GM12878 (cell line): ENCODE measurements around the gene MAFB. TPM values are rescaled to one million over a fixed set of nuclear protein-coding genes. Genes with fewer than 3 reads are reported as not detected.

ENCODE experiments used
- ATAC-seq: fragments of 200-7000 bp; cut with Tn5 transposase; 3 replicates; pipeline ENCODE4 v1.9.1; 2020; ENCODE audit warnings: mild to moderate bottlenecking, moderate library complexity
- BruUV-seq: library from RNA; stranded (reverse); fragments of 400-500 nt; replicated peaks from 2 replicates; lab custom pipeline; 2021; lab: Mats Ljungman, UMichigan
- CTCF ChIA-PET: fragments of 300-600 bp; sonication (Branson Sonifier 250); formaldehyde crosslinking; extraction: SDS; loops from one replicate; lab custom pipeline; 2021; ENCODE audit warnings: inconsistent platforms; lab: Yijun Ruan, JAX
- POLR2A ChIA-PET: fragments of 350-600 bp; formaldehyde crosslinking; extraction: SDS; loops from one replicate; lab custom pipeline; 2021; ENCODE audit warnings: inconsistent platforms; lab: Charles Lee
- RAD21 ChIA-PET: fragments of 300-600 bp; sonication (Branson Sonifier 250); formaldehyde crosslinking; loops from one replicate; lab custom pipeline; 2023; ENCODE audit warnings: antibody characterized with exemption; ENCODE audit not compliant: unreplicated experiment; lab: Charles Lee
- SMC1A ChIA-PET: fragments of 300-600 bp; sonication (Branson Sonifier 250); formaldehyde crosslinking; loops from one replicate; lab custom pipeline; 2023; ENCODE audit not compliant: unreplicated experiment, uncharacterized antibody; lab: Charles Lee
- DNase-seq: peaks from one replicate; pipeline ENCODE4 v3.0.0-alpha.2; 2011; ENCODE audit warnings: low read depth, low spot score
- FAIRE-seq: peaks from 3 replicates; lab custom pipeline; 2011; peaks lifted over from hg19 to GRCh38; lab: Jason Lieb, UNC
- H2AFZ ChIP-seq: 2 replicates; pipeline ENCODE4 v1.6.0; 2011; ENCODE audit warnings: low read depth, low read length, control low read depth; ENCODE audit not compliant: control insufficient read depth
- H3K27ac ChIP-seq: 2 replicates; pipeline ENCODE4 v1.5.1; 2011; ENCODE audit warnings: control low read depth; ENCODE audit not compliant: control insufficient read depth, insufficient read depth
- H3K27me3 ChIP-seq, 2 experiments: replicated peaks in 1 of 2; 2 replicates each; pipeline versions ENCODE4 v1.6.0 to v1.6.1; 2011; ENCODE audit warnings: low read length in 1 of 2; ENCODE audit not compliant: control insufficient read depth in 2 of 2, insufficient read depth in 2 of 2
- H3K36me3 ChIP-seq, 2 experiments: 2 replicates each; pipeline ENCODE4 v1.5.1; 2011; ENCODE audit warnings: low read length in 1 of 2; ENCODE audit not compliant: control insufficient read depth in 2 of 2, insufficient read depth in 2 of 2
- H3K4me1 ChIP-seq: 2 replicates; pipeline ENCODE4 v1.6.1; 2011; ENCODE audit warnings: mild to moderate bottlenecking, low read length, moderate library complexity, mixed read lengths; ENCODE audit not compliant: control insufficient read depth, insufficient read depth
- H3K4me2 ChIP-seq: 2 replicates; pipeline ENCODE4 v1.6.0; 2011; ENCODE audit warnings: control low read depth; ENCODE audit not compliant: control insufficient read depth, insufficient read depth
- H3K4me3 ChIP-seq: fragments of 200-600 bp; sonication (generic); 2 replicates; pipeline ENCODE4 v1.5.1; 2016
- H3K79me2 ChIP-seq: 2 replicates; pipeline ENCODE4 v1.6.0; 2011; ENCODE audit warnings: low read length; ENCODE audit not compliant: control insufficient read depth, insufficient read depth
- H3K9ac ChIP-seq: 2 replicates; pipeline ENCODE4 v1.8.0; 2011; ENCODE audit warnings: low read length, control low read depth, mixed read lengths; ENCODE audit not compliant: control insufficient read depth, insufficient read depth
- H3K9me3 ChIP-seq: replicated peaks from 3 replicates; pipeline ENCODE4 v1.5.1; 2011; ENCODE audit warnings: mild to moderate bottlenecking, low read length; ENCODE audit not compliant: control insufficient read depth, insufficient read depth
- H4K20me1 ChIP-seq: 2 replicates; pipeline ENCODE4 v1.6.0; 2011; ENCODE audit not compliant: control insufficient read depth, insufficient read depth
- EP300 ChIP-seq, 2 experiments: fragments of 150-350 bp in 1 of 2; IDR thresholded peaks; 2 replicates each; pipeline ENCODE4 v1.6.1; 2011 to 2012; ENCODE audit warnings: low read depth in 2 of 2, low read length in 2 of 2, borderline replicate concordance in 1 of 2, improper control_type of control experiment in 1 of 2, inconsistent platforms in 1 of 2; ENCODE audit not compliant: control insufficient read depth in 1 of 2
- JUND ChIP-seq: IDR thresholded peaks from 2 replicates; pipeline ENCODE4 v1.6.1; 2012; ENCODE audit warnings: low read depth, mild to moderate bottlenecking, low read length, improper control_type of control experiment, moderate library complexity
- NRF1 ChIP-seq: conservative IDR thresholded peaks from 2 replicates; pipeline ENCODE4 v1.6.1; 2011; ENCODE audit warnings: mild to moderate bottlenecking, low read depth, low read length, improper control_type of control experiment
- RUNX3 ChIP-seq: IDR thresholded peaks from 2 replicates; pipeline ENCODE4 v1.6.1; 2012; ENCODE audit warnings: low read length, inconsistent platforms
- WGBS: methylation state at CpG from one replicate; pipeline ENCODE4 v1.1.6; 2016; ENCODE audit warnings: low lambda C conversion rate; ENCODE audit not compliant: insufficient replicate concordance, insufficient coverage; ENCODE audit errors: missing lambda C conversion rate; 5-methylcytosine and 5-hydroxymethylcytosine counted together
- in situ Hi-C: fragments of 300-500 bp; cut with MboI; formaldehyde crosslinking; loops from 9 replicates; pipeline ENCODE4 v1.14.3; 2018; ENCODE audit warnings: mixed read lengths
- intact Hi-C: fragments of 100-400 bp; cut with micrococcal nuclease; formaldehyde crosslinking; loops from one replicate; pipeline ENCODE4 v1.14.2; 2022; ENCODE audit not compliant: unreplicated experiment
- polyA plus RNA-seq, 11 experiments: library from polyadenylated mRNA; depleted of rRNA in 4 of 11; unstranded in 6 of 11; stranded (reverse) in 5 of 11; fragments of >200 nt; fragmentation: Nextera tagmentation in 4 of 11; fragmentation: Illumina TruSeq in 1 of 11; extraction: Ambion mirVana in 4 of 11; extraction: Trizol in 1 of 11; gene quantifications; 1 replicate in 1 of 11; 2 replicates in 10 of 11; pipeline versions ENCODE4 v1.2.1 to v1.2.3, GENCODE V29; 2011 to 2016; ENCODE audit warnings: inconsistent platforms in 2 of 11, missing spikeins in 2 of 11, low read depth in 1 of 11
- total RNA-seq, 4 experiments: library from RNA; depleted of rRNA in 3 of 4; stranded (reverse); fragments of >200 nt in 3 of 4; fragmentation: Illumina TruSeq in 1 of 4; extraction: Trizol in 1 of 4; gene quantifications; 2 replicates each; pipeline versions ENCODE4 v1.2.1 to v1.2.3, GENCODE V29; 2013 to 2021
- TF ChIP-seq, protein P1 (sequence below): fragments of 450-650 bp; IDR thresholded peaks from 2 replicates; pipeline ENCODE4 v1.6.1; 2017; ENCODE audit warnings: mild to moderate bottlenecking, moderate library complexity
- TF ChIP-seq, protein P2 (sequence below): fragments of 150-350 bp; IDR thresholded peaks from 2 replicates; pipeline ENCODE4 v1.6.1; 2016; ENCODE audit warnings: low read depth, low read length

MAFB gene
- total and polyA plus RNA-seq, 10 of the 15 experiments (the other 5 are each of a cell fraction or from before 2014, with no cell fraction given): 0.01 to 0.08 (median 0.01) TPM; not detected in 7

DNA sequence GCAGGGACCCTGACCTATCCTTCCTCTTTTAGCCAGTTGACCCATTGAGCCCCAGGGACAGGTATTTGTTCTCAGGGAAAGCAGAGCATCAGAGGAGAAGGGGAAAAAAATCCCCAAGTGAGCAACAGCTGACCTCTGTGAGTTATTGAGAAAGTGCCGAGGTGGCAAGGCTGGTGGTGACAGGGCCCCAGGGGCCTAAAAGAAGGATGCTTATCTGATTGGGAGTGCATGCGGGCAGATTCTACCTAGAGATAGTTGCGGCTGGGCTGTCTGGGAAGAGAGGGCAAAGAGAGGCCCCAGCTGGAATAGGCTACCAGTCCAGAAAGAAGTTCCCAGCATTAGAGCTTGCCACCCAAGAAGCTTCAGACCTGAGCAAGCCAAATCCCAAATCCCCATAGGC, 26.5 kb upstream of the MAFB start:
- Histone ChIP-seq H3K27ac (no peak overlapping the region), H3K79me2 (no peaks in the 10 kb centered on the region), H3K9me3 (no peaks in the 10 kb centered on the region), H2AFZ (no peak overlapping the region), H3K9ac (no peak overlapping the region), H4K20me1 (no peaks in the 10 kb centered on the region), H3K36me3 (no peaks in the 10 kb centered on the region), H3K27me3 (peaks cover 0 to 5% of the 10 kb centered on the region in 2 experiments; a peak in 1 of 4 replicates), H3K4me3 (no peak overlapping the region), H3K4me1 (peaks cover 6% of the 10 kb centered on the region), H3K4me2 (no peak overlapping the region)
- RAD21 ChIA-PET: no interaction called here
- intact Hi-C loops: no loop called here
- no peak for TF ChIP-seq RUNX3
- SMC1A ChIA-PET: no interaction called here
- ATAC-seq (no peak), DNase-seq (no peak), FAIRE-seq (no peak)
- POLR2A ChIA-PET: no interaction called here
- BruUV-seq: no TSS peak
- WGBS: 0% methylated on average over 3 of the region's 3 CpGs
- CTCF ChIA-PET: no interaction called here
- in situ Hi-C loops: no loop called here

DNA sequence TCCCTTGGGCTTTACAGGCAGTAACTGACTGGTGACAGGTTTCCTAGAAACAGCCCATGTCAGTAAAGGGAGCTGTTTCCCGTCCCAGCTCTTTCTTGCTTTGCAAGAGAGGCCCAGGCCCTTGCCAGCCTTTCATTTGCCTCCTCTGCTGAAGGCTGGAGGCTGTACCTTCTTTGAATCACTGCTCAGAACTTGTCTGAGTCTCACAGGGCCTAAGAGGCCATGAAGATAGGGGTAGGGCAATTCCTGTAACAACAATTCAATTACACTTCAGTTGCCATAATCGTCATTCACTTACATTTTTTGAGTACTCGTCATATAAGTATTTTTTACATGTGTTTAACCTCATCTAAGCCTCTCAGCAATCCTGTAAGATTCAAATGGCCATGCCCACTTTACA, 25.9 kb upstream of the MAFB start:
- in situ Hi-C loops: no loop called here
- POLR2A ChIA-PET: no interaction called here
- peaks cover 0 to 5% of the 10 kb centered on the region in 2 experiments; a peak in 1 of 4 replicates for H3K27me3 ChIP-seq
- RAD21 ChIA-PET: no interaction called here
- no peaks in the 10 kb centered on the region for H3K9me3 ChIP-seq
- 49% methylated on average over 3 of the region's 3 CpGs for WGBS
- no peak overlapping the region for H3K27ac ChIP-seq
- no peaks in the 10 kb centered on the region for H3K79me2 ChIP-seq
- ATAC-seq: no peak
- intact Hi-C loops: no loop called here
- TF ChIP-seq, protein P1, sequence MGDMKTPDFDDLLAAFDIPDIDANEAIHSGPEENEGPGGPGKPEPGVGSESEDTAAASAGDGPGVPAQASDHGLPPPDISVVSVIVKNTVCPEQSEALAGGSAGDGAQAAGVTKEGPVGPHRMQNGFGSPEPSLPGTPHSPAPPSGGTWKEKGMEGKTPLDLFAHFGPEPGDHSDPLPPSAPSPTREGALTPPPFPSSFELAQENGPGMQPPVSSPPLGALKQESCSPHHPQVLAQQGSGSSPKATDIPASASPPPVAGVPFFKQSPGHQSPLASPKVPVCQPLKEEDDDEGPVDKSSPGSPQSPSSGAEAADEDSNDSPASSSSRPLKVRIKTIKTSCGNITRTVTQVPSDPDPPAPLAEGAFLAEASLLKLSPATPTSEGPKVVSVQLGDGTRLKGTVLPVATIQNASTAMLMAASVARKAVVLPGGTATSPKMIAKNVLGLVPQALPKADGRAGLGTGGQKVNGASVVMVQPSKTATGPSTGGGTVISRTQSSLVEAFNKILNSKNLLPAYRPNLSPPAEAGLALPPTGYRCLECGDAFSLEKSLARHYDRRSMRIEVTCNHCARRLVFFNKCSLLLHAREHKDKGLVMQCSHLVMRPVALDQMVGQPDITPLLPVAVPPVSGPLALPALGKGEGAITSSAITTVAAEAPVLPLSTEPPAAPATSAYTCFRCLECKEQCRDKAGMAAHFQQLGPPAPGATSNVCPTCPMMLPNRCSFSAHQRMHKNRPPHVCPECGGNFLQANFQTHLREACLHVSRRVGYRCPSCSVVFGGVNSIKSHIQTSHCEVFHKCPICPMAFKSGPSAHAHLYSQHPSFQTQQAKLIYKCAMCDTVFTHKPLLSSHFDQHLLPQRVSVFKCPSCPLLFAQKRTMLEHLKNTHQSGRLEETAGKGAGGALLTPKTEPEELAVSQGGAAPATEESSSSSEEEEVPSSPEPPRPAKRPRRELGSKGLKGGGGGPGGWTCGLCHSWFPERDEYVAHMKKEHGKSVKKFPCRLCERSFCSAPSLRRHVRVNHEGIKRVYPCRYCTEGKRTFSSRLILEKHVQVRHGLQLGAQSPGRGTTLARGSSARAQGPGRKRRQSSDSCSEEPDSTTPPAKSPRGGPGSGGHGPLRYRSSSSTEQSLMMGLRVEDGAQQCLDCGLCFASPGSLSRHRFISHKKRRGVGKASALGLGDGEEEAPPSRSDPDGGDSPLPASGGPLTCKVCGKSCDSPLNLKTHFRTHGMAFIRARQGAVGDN: no peak
- TF ChIP-seq, protein P2, sequence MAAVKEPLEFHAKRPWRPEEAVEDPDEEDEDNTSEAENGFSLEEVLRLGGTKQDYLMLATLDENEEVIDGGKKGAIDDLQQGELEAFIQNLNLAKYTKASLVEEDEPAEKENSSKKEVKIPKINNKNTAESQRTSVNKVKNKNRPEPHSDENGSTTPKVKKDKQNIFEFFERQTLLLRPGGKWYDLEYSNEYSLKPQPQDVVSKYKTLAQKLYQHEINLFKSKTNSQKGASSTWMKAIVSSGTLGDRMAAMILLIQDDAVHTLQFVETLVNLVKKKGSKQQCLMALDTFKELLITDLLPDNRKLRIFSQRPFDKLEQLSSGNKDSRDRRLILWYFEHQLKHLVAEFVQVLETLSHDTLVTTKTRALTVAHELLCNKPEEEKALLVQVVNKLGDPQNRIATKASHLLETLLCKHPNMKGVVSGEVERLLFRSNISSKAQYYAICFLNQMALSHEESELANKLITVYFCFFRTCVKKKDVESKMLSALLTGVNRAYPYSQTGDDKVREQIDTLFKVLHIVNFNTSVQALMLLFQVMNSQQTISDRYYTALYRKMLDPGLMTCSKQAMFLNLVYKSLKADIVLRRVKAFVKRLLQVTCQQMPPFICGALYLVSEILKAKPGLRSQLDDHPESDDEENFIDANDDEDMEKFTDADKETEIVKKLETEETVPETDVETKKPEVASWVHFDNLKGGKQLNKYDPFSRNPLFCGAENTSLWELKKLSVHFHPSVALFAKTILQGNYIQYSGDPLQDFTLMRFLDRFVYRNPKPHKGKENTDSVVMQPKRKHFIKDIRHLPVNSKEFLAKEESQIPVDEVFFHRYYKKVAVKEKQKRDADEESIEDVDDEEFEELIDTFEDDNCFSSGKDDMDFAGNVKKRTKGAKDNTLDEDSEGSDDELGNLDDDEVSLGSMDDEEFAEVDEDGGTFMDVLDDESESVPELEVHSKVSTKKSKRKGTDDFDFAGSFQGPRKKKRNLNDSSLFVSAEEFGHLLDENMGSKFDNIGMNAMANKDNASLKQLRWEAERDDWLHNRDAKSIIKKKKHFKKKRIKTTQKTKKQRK: no peak
- TF ChIP-seq NRF1 (no peak), EP300 (IDR thresholded peaks at IDR 0.05; ENCODE audit: borderline replicate concordance in 1 of 2, control insufficient read depth in 1 of 2, low read depth in 2 of 2, low read length in 2 of 2) (no peak), JUND (no peak)
- peak overlapping the region; percentile 24 for H2AFZ ChIP-seq
- SMC1A ChIA-PET: no interaction called here
- no TSS peak for BruUV-seq
- H3K4me3 ChIP-seq: no peak overlapping the region
- H3K4me1 ChIP-seq: peaks cover 6% of the 10 kb centered on the region
- no peaks in the 10 kb centered on the region for H4K20me1 ChIP-seq
- no peak overlapping the region for H3K4me2 ChIP-seq
- no peak for DNase-seq
- CTCF ChIA-PET: no interaction called here
- no peak for FAIRE-seq
- H3K9ac ChIP-seq: 0 out of 2 replicates have a peak overlapping the region, but pooled peaks have one; percentile 8
- no peaks in the 10 kb centered on the region for H3K36me3 ChIP-seq
